ENCODE measurements around the gene ZSCAN22. TPM values are rescaled to one million over a fixed set of nuclear protein-coding genes. Genes with fewer than 3 reads are reported as not detected.

The ZSCAN22 gene
- total and polyA plus RNA-seq, 2 donors (not counting 3 experiments of a cell fraction or from before 2014, with no cell fraction given) = 3.6 to 3.7 TPM

GRCh38 chr19:58279042-58279924, 47.5 kb upstream of the ZSCAN22 start:
- peak overlapping the region; percentile 76 for H3K27ac ChIP-seq (ENCODE audit: insufficient read depth, low read depth, low read length)
- no peaks in the 10 kb centered on the region for H3K9me1 ChIP-seq (replicated peaks; ENCODE audit: control insufficient read depth, extremely low read depth, insufficient read depth, low read length)
- DNase-seq (ENCODE audit: low read depth, low spot score) (peak; percentile 86), FAIRE-seq (no peak)
- POLR2A ChIA-PET = interaction anchor here (1.0 kb wide), 1 partner anchor 26 kb away, joined by 3 read pairs; the partner anchor contains the start of gene ERVK3-1
- H4K20me1 ChIP-seq (replicated peaks; ENCODE audit: control insufficient read depth, extremely low read depth, insufficient read depth, low read length) = no peaks in the 10 kb centered on the region
- peak overlapping the region; percentile 65 for H3K4me2 ChIP-seq (ENCODE audit: insufficient read depth, low read length)
- TSS peak; percentile 51 for BruUV-seq (replicated peaks)
- H3K79me2 ChIP-seq (ENCODE audit: control insufficient read depth, insufficient read depth, low read length) = peaks cover 26% of the 10 kb centered on the region
- dilution Hi-C loops (cut with MboI; ENCODE audit: extremely low pct_ligation_motif_present, low sequenced_read_pairs) (no loop called here), intact Hi-C loops (cut with micrococcal nuclease) (loop anchor here (1.0 to 2.0 kb wide), 2 partner anchors 26 to 48 kb away; partner anchors contain the start of genes ERVK3-1 and ZSCAN22)
- no peaks in the 10 kb centered on the region for H3K27me3 ChIP-seq (ENCODE audit: control insufficient read depth in 2 of 2, insufficient read depth in 2 of 2, low read length in 2 of 2)
- H3K4me1 ChIP-seq (ENCODE audit: control insufficient read depth, extremely low read depth, insufficient read depth, low read length) = peaks cover 8% of the 10 kb centered on the region
- H3K4me3 ChIP-seq (replicated peaks in 1 of 3; ENCODE audit: insufficient read depth in 1 of 3, low read depth in 1 of 3, low read length in 3 of 3) = peak overlapping the region; percentile 46 to 71 (median 67)
- H3K9ac ChIP-seq (replicated peaks; ENCODE audit: extremely low read depth, insufficient read depth, low read length) = peak overlapping the region; percentile 89
- H2AFZ ChIP-seq (ENCODE audit: low read depth, low read length) = peak overlapping the region; percentile 65
- no peaks in the 10 kb centered on the region for H3K36me3 ChIP-seq (ENCODE audit: control insufficient read depth in 2 of 2, extremely low read depth in 1 of 2, insufficient read depth in 2 of 2, low read length in 2 of 2)
- TF ChIP-seq GATA2 (IDR thresholded peaks at IDR 0.05; ENCODE audit: insufficient read depth, insufficient read length, low read depth, low read length) (peak; percentile 1), MYC (IDR thresholded peaks at IDR 0.05; ENCODE audit: low read depth, low read length) (no peak), JUN (IDR thresholded peaks at IDR 0.05; ENCODE audit: borderline replicate concordance, insufficient read depth, insufficient read length, low read depth) (no peak), EZH2 (IDR thresholded peaks at IDR 0.05; ENCODE audit: borderline replicate concordance, low read depth, low read length, severe bottlenecking) (no peak)
- CTCF ChIA-PET = interaction anchor here (1.0 kb wide), 1 partner anchor 235 kb away, joined by 3 read pairs; no protein-coding TSS in a partner anchor
- no peaks in the 10 kb centered on the region for H3K9me3 ChIP-seq (replicated peaks; ENCODE audit: control insufficient read depth, insufficient read depth, low read length)

GRCh38 chr19:58279925-58280316, 46.9 kb upstream of the ZSCAN22 start:
- BruUV-seq (replicated peaks) = no TSS peak
- CTCF ChIA-PET = no interaction called here
- H3K9me3 ChIP-seq (replicated peaks; ENCODE audit: control insufficient read depth, insufficient read depth, low read length) = no peaks in the 10 kb centered on the region

More at GRCh38 chr19:58279925-58280316, 46.9 kb upstream of the ZSCAN22 start:
- Histone ChIP-seq H3K36me3 (ENCODE audit: control insufficient read depth in 2 of 2, extremely low read depth in 1 of 2, insufficient read depth in 2 of 2, low read length in 2 of 2) (peaks cover 0 to 2% of the 10 kb centered on the region in 2 experiments), H3K4me1 (ENCODE audit: control insufficient read depth, extremely low read depth, insufficient read depth, low read length) (peaks cover 8% of the 10 kb centered on the region), H3K27ac (ENCODE audit: insufficient read depth, low read depth, low read length) (no peak overlapping the region), H4K20me1 (replicated peaks; ENCODE audit: control insufficient read depth, extremely low read depth, insufficient read depth, low read length) (no peaks in the 10 kb centered on the region), H3K27me3 (ENCODE audit: control insufficient read depth in 2 of 2, insufficient read depth in 2 of 2, low read length in 2 of 2) (no peaks in the 10 kb centered on the region), H2AFZ (ENCODE audit: low read depth, low read length) (no peak overlapping the region), H3K79me2 (ENCODE audit: control insufficient read depth, insufficient read depth, low read length) (peaks cover 26% of the 10 kb centered on the region), H3K9me1 (replicated peaks; ENCODE audit: control insufficient read depth, extremely low read depth, insufficient read depth, low read length) (no peaks in the 10 kb centered on the region), H3K9ac (replicated peaks; ENCODE audit: extremely low read depth, insufficient read depth, low read length) (no peak overlapping the region), H3K4me2 (ENCODE audit: insufficient read depth, low read length) (peak overlapping the region; percentile 65), H3K4me3 (replicated peaks in 1 of 3; ENCODE audit: insufficient read depth in 1 of 3, low read depth in 1 of 3, low read length in 3 of 3) (peak overlapping the region in 1 of 3 experiments; percentile 71)
- no peak for DNase-seq (ENCODE audit: low read depth, low spot score)
- dilution Hi-C loops (cut with MboI; ENCODE audit: extremely low pct_ligation_motif_present, low sequenced_read_pairs) = no loop called here
- POLR2A ChIA-PET = no interaction called here
- peak; percentile 60 for FAIRE-seq
- TF ChIP-seq POLR2AphosphoS5 (IDR thresholded peaks at IDR 0.05; ENCODE audit: insufficient read depth, low read depth, low read length) = no peak
- no peak for TF ChIP-seq MAX (IDR thresholded peaks at IDR 0.05; ENCODE audit: insufficient read depth, insufficient read length)
- TF ChIP-seq MYC (IDR thresholded peaks at IDR 0.05; ENCODE audit: low read depth, low read length) = no peak
- TF ChIP-seq CTCF (IDR thresholded peaks at IDR 0.05; ENCODE audit: extremely low read depth in 1 of 2, insufficient read depth in 1 of 2, low read depth in 1 of 2, low read length in 2 of 2) = no peak
- TF ChIP-seq FOS (IDR thresholded peaks at IDR 0.05; ENCODE audit: borderline replicate concordance, insufficient read depth, low read length) = no peak
- no peak for TF ChIP-seq POLR2A (IDR thresholded peaks at IDR 0.05; ENCODE audit: low read depth, low read length)
- TF ChIP-seq EZH2 (IDR thresholded peaks at IDR 0.05; ENCODE audit: borderline replicate concordance, low read depth, low read length, severe bottlenecking) = no peak
- no peak for TF ChIP-seq JUN (IDR thresholded peaks at IDR 0.05; ENCODE audit: borderline replicate concordance, insufficient read depth, insufficient read length, low read depth)
- no peak for TF ChIP-seq GATA2 (IDR thresholded peaks at IDR 0.05; ENCODE audit: insufficient read depth, insufficient read length, low read depth, low read length)
- intact Hi-C loops (cut with micrococcal nuclease) = loop anchor here (1.0 to 2.0 kb wide), 2 partner anchors 25 to 47 kb away; partner anchors contain the start of genes ERVK3-1 and ZSCAN22
